ENCODE measurements around the gene KLF3.

The KLF3 gene

GRCh38 chr4:38673130-38673978 is 9.4 kb downstream of the KLF3 start:
- no peak for DNase-seq (ENCODE audit: low read depth in 4 of 4, low spot score in 1 of 4)

- no peak for DNase-seq (ENCODE audit: low read depth in 4 of 4, low spot score in 1 of 4)
Measured at GRCh38 chr4:38674258-38675144, 10.5 kb downstream of the KLF3 start.

- peak; percentile 70 to 81 (median 74) for DNase-seq (ENCODE audit: low read depth in 4 of 4, low spot score in 1 of 4)
Measured at GRCh38 chr4:38675146-38676121, 11.4 kb downstream of the KLF3 start.

- DNase-seq (ENCODE audit: low read depth in 4 of 4, low spot score in 1 of 4), result no peak
Measured at GRCh38 chr4:38676986-38677385, 13.0 kb downstream of the KLF3 start.

GRCh38 chr4:38677441-38677840 is 13.4 kb downstream of the KLF3 start:
- no peak for DNase-seq (ENCODE audit: low read depth in 4 of 4, low spot score in 1 of 4)

- DNase-seq (ENCODE audit: low read depth in 4 of 4, low spot score in 1 of 4), result no peak
Measured at GRCh38 chr4:38678078-38678477, 14.1 kb downstream of the KLF3 start.

- no peak for DNase-seq (ENCODE audit: low read depth in 4 of 4, low spot score in 1 of 4)
Measured at GRCh38 chr4:38679921-38680320, 15.9 kb downstream of the KLF3 start.

- DNase-seq (ENCODE audit: low read depth in 4 of 4, low spot score in 1 of 4), result no peak
Measured at GRCh38 chr4:38681281-38681991, 17.4 kb downstream of the KLF3 start.

GRCh38 chr4:38682336-38682735 is 18.3 kb downstream of the KLF3 start:
- DNase-seq (ENCODE audit: low read depth in 4 of 4, low spot score in 1 of 4), result no peak

- DNase-seq (ENCODE audit: low read depth in 4 of 4, low spot score in 1 of 4), result no peak
Measured at GRCh38 chr4:38683276-38683675, 19.3 kb downstream of the KLF3 start.

- no peak for DNase-seq (ENCODE audit: low read depth in 4 of 4, low spot score in 1 of 4)
Measured at GRCh38 chr4:38684271-38684670, 20.3 kb downstream of the KLF3 start.

GRCh38 chr4:38684951-38685844 is 21.2 kb downstream of the KLF3 start:
- no peak for DNase-seq (ENCODE audit: low read depth in 4 of 4, low spot score in 1 of 4)

GRCh38 chr4:38686682-38687081 is 22.7 kb downstream of the KLF3 start:
- no peak for DNase-seq (ENCODE audit: low read depth in 4 of 4, low spot score in 1 of 4)

- DNase-seq (ENCODE audit: low read depth in 4 of 4, low spot score in 1 of 4), result no peak
Measured at GRCh38 chr4:38687571-38688011, 23.6 kb downstream of the KLF3 start.

- DNase-seq (ENCODE audit: low read depth in 4 of 4, low spot score in 1 of 4), result no peak
Measured at GRCh38 chr4:38688676-38689355, 24.8 kb downstream of the KLF3 start.

GRCh38 chr4:38691251-38692008 is 27.4 kb downstream of the KLF3 start:
- no peak for DNase-seq (ENCODE audit: low read depth in 4 of 4, low spot score in 1 of 4)

GRCh38 chr4:38692421-38692820 is 28.4 kb downstream of the KLF3 start:
- DNase-seq (ENCODE audit: low read depth in 4 of 4, low spot score in 1 of 4), result no peak

GRCh38 chr4:38693569-38693968 is 29.6 kb downstream of the KLF3 start:
- DNase-seq (ENCODE audit: low read depth in 4 of 4, low spot score in 1 of 4), result no peak

Measured in stimulated activated CD4-positive, alpha-beta T cell treated with anti-CD3 and anti-CD28 coated beads, Interleukin-1b, Interleukin-23, amount 100 ng/mL, for 24 hours (primary cell).